Activated naive CD8-positive, alpha-beta T cell (primary cell): Measurements from ENCODE around the gene YAE1.

Experiments used
- H3K27ac Mint-ChIP-seq: one replicate; pipeline ENCODE4 v1.8.0; 2021; ENCODE audit warnings: mixed read lengths
- H3K27me3 Mint-ChIP-seq: one replicate; pipeline ENCODE4 v1.8.0; 2021; ENCODE audit warnings: mixed read lengths
- H3K36me3 Mint-ChIP-seq: one replicate; pipeline ENCODE4 v1.8.0; 2021; ENCODE audit warnings: mixed read lengths
- H3K4me1 Mint-ChIP-seq: one replicate; pipeline ENCODE4 v1.8.0; 2021; ENCODE audit warnings: low read depth, mixed read lengths
- H3K4me3 Mint-ChIP-seq: one replicate; pipeline ENCODE4 v1.8.0; 2021; ENCODE audit warnings: mild to moderate bottlenecking, mixed read lengths
- H3K9me3 Mint-ChIP-seq: one replicate; pipeline ENCODE4 v1.8.0; 2021; ENCODE audit warnings: low read depth, mixed read lengths

YAE1 gene

DNA sequence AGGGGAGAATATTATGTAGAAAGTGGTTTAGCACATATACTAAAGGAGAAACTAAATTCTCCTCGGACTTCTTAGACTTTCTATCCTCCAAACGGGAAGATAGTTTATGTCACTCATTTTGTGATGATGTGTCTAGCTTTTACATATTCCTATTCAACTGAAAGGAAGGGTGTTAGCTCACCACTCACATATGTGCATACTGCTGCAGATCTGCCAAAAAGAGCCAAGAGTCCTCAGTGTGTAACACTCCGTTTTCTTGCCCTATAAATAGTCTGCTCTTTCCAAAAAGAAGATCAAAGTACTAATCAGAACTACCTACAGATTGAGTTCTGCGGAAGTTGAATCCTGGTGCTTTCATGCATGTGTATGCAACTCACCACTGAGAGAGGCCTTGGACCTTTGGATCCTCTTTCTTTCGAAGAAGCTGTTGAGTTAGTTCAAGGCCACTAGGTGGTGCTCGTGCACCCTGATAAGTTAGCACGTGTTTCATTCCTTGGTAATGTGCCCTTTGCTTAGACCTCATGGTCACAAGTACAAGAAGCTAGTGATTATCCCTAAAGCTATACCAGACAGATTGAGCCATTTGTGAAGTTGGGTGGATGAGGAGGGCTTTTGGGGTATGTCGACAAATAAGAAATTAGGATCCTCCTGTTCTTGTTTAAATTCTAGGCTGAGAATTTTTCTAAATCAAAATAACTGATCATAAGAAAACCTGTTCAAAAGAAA, 14.1 kb downstream of the YAE1 start:
- Mint-ChIP-seq H3K9me3 (no peaks in the 10 kb centered on the region), H3K4me1 (peaks cover 10% of the 10 kb centered on the region), H3K27ac (peak overlapping the region; percentile 87), H3K4me3 (no peak overlapping the region), H3K36me3 (no peaks in the 10 kb centered on the region), H3K27me3 (no peaks in the 10 kb centered on the region)

DNA sequence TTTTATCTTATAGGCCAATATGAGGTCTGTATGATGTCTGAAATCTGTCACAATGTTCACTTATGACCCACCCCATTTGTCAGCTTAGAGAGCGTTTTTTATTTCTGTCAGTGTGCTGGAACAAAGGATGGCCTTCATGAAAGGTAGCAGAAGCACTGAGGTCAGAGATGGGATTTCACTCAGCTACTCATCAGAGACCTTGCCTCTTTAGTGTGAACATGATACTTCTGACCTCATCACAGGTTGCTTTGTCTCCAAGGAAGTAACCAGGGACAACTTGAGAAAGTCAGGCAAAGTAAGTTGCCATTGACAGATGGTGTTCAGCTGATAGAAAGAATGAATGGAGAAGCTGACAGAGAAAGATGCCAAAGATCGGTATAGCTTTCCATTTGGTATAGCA, 16.3 kb downstream of the YAE1 start:
- Mint-ChIP-seq H3K36me3 (no peaks in the 10 kb centered on the region), H3K4me1 (peaks cover 15% of the 10 kb centered on the region), H3K4me3 (no peak overlapping the region), H3K9me3 (no peaks in the 10 kb centered on the region), H3K27me3 (no peaks in the 10 kb centered on the region), H3K27ac (no peak overlapping the region)

DNA sequence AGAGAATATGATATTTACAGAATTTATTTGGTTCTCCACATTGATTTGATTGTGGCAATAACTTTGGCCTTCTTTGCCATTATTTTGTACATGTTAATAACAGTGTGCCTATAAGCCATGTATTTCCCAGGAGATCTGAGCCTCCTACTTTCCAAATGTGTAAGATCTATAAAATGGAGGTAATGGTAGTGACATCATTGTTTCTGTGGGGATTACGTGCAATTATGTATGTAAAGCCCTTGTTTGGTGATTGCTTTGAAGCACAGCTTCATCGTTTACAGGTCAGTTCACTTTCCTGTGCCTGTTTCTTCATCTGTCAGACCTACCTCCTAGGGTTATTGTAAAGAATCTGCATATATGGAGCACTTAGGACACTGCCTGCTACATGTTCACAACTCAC, 17.3 kb downstream of the YAE1 start:
- peaks cover 21% of the 10 kb centered on the region for H3K4me1 Mint-ChIP-seq
- H3K27ac Mint-ChIP-seq, result no peak overlapping the region
- H3K36me3 Mint-ChIP-seq, result no peaks in the 10 kb centered on the region
- H3K4me3 Mint-ChIP-seq, result no peak overlapping the region
- no peaks in the 10 kb centered on the region for H3K27me3 Mint-ChIP-seq
- H3K9me3 Mint-ChIP-seq, result no peaks in the 10 kb centered on the region

DNA sequence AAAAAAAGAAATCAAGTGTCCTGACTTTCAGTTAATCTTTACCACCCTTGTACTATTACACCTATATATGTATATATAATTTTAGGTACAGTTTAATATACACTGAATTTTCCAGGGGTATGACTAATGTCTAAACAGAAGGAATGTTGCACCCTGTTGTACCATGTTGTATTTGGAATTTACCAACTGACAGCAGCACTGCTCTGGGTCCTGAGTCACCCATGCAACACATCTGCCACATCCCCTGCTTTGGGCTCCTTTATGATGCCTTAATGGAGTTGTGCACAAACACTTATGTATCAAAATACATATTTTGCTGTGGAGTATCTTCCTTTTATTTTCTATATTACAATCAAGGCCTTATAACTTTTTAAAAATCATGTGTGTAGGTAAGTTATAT, 21.2 kb downstream of the YAE1 start:
- H3K27me3 Mint-ChIP-seq, result no peaks in the 10 kb centered on the region
- peaks cover 44% of the 10 kb centered on the region for H3K4me1 Mint-ChIP-seq
- no peak overlapping the region for H3K4me3 Mint-ChIP-seq

DNA sequence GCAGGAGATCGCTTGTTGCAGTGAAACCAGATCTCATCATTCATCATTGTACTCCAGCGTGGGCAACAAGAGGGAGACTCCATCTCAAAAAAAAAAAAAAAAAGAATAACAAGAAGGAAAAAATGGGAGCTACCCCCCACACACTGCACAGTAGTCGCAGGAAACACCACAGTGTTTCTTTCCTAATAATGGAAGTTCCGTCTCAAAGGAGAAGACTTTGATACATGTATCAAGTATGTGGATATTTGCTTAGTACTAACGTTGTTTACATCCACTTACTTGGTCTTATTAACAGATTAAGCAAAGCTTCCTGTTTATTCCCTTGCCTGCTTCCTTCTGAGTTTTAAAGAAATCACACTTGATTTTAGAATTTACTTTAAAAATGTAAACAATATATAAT, 22.2 kb downstream of the YAE1 start:
- Mint-ChIP-seq H3K36me3 (no peaks in the 10 kb centered on the region), H3K27me3 (no peaks in the 10 kb centered on the region), H3K27ac (peak overlapping the region; percentile 16), H3K4me1 (peaks cover 53% of the 10 kb centered on the region), H3K4me3 (no peak overlapping the region), H3K9me3 (no peaks in the 10 kb centered on the region)

More for the DNA sequence above, 21.2 kb downstream of the YAE1 start:
- Mint-ChIP-seq H3K27ac (peak overlapping the region; percentile 34), H3K9me3 (no peaks in the 10 kb centered on the region), H3K36me3 (no peaks in the 10 kb centered on the region)

DNA sequence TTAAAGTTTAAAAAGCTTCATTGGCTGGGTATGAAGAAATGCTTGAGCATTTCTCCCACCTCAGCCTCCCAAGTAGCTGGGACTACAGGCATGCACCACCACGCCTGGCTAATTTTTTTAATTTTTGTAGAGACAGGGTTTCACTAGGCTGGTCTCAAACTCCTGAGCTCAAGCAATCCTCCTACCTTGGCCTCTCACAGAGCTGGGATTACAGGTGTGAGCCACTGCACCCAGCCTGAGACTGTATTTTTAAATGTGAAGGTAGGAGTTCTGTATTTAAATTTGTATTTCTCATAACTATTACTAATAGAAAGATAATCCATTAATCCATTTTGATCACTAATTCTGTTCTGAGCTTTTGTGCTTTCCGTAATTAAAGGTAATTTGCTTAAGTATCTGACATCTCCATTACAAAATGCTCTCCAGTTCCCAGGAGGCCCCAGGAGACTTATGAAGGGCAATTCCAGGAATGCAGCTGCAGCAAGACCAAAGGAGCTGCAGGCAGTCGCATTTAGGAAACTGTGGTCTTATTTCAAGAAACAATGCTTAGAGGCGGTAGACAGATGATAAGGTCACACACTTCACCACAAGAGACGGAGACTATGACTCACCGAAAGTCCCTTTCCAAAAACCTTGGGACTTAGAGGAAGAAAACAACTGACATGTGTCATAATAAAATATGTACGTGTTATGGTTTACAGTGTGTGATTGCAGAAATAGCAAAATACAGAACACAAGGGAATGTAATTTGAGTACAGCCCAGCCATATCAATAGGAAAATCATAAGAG, 23.3 kb downstream of the YAE1 start:
- H3K36me3 Mint-ChIP-seq, result peaks cover 3% of the 10 kb centered on the region
- H3K9me3 Mint-ChIP-seq, result no peaks in the 10 kb centered on the region
- H3K27me3 Mint-ChIP-seq, result no peaks in the 10 kb centered on the region

DNA sequence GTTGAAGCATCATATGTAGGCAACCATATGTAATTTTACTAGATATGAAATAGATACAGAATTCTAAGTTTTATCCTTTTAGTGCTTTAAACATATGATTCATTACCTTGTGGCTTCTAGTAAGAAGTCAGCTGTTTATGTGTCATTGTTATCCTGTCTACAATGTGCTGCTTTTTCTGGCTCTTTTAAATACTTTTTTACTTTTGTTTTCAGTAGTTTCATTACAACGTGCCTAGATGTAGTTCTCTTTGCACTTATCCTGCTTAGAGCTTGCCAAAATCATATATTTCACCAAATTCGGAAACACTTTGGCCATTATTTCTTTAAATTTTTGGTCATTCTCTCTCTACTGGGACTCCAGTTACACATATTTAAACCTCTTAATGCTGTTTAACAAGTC, 26.4 kb downstream of the YAE1 start:
- H3K27ac Mint-ChIP-seq, result peak overlapping the region; percentile 87
- H3K27me3 Mint-ChIP-seq, result no peaks in the 10 kb centered on the region
- H3K9me3 Mint-ChIP-seq, result no peaks in the 10 kb centered on the region
- peaks cover 3% of the 10 kb centered on the region for H3K36me3 Mint-ChIP-seq
- H3K4me1 Mint-ChIP-seq, result peaks cover 56% of the 10 kb centered on the region
- peak overlapping the region; percentile 65 for H3K4me3 Mint-ChIP-seq

More for the DNA sequence above, 23.3 kb downstream of the YAE1 start:
- H3K4me3 Mint-ChIP-seq, result peak overlapping the region; percentile 79
- peak overlapping the region; percentile 93 for H3K27ac Mint-ChIP-seq
- H3K4me1 Mint-ChIP-seq, result peaks cover 62% of the 10 kb centered on the region

DNA sequence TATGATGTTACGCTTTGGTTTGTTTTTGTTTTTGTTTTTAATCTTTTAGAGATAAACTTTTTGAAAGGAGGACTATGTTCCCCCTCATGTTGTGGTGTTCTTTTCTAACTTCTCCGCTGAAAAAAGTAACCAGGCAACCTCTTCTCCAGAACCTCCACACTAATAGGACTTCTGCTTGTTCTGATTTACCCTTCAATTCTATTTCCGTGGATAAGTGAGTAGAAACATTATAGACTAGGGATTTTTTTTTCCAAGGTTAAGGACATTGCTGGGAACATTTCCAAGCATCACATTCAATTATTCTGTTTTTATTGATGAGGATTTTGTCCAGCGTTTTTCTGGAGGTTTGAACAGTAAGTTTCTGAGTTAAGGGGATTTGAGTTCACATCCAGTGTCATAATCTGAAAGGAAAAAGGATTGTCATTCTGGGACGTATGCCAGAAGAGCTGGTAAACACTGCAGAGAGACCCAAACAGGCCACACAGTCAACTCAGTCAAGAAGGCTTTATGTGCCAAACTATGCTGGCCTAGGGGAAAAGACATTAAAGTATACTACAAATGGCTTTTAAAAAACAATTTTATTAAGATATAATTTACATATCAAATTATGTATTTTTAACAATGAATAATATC, 28.9 kb downstream of the YAE1 start:
- H3K27ac Mint-ChIP-seq, result no peak overlapping the region
- H3K4me3 Mint-ChIP-seq, result no peak overlapping the region
- peaks cover 41% of the 10 kb centered on the region for H3K4me1 Mint-ChIP-seq
- H3K36me3 Mint-ChIP-seq, result peaks cover 3% of the 10 kb centered on the region
- no peaks in the 10 kb centered on the region for H3K27me3 Mint-ChIP-seq
- no peaks in the 10 kb centered on the region for H3K9me3 Mint-ChIP-seq

DNA sequence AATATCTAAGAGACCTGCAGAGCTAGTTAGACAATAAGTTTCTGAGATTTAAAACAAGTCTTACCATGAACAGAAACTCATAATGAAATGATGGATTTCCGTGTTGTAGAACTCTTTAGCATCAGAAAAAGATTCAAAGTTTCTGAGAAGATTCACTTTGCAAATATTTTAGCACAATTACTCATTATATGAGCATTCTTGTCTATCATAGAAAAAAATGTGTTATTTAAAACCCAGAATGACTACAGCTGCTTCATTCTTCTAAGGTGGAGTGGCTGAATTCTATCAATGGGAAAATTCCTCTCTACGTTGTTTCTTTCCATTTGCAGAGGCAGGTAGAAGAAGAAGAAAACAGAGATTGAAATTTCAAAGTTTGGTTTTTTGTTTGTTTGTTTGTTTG, 36.1 kb downstream of the YAE1 start:
- H3K36me3 Mint-ChIP-seq, result peaks cover 3% of the 10 kb centered on the region
- peaks cover 37% of the 10 kb centered on the region for H3K4me1 Mint-ChIP-seq
- no peaks in the 10 kb centered on the region for H3K27me3 Mint-ChIP-seq
- no peak overlapping the region for H3K27ac Mint-ChIP-seq
- H3K9me3 Mint-ChIP-seq, result peaks cover 5% of the 10 kb centered on the region
- H3K4me3 Mint-ChIP-seq, result no peak overlapping the region

DNA sequence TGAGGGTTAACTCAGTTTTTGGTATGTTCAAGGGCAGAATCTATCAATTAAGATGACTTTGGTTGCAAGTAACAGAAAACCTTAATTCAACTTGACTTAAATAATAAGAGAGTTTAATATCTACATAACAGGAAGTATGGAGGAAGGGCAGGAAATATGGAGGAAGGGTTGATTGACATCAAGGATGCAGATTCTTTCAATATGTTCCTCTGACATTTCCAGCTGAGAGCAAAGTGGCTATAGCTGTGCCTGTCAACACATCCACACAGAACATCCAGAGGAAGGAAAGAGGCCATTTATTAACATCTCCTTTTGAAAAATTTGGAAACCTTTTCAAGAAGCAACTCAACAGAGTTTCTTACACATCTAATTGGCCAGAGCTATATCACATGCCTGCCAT, 37.7 kb downstream of the YAE1 start:
- Mint-ChIP-seq H3K27me3 (no peaks in the 10 kb centered on the region), H3K4me3 (no peak overlapping the region), H3K4me1 (peaks cover 48% of the 10 kb centered on the region), H3K27ac (no peak overlapping the region), H3K36me3 (peaks cover 3% of the 10 kb centered on the region), H3K9me3 (peaks cover 5% of the 10 kb centered on the region)

DNA sequence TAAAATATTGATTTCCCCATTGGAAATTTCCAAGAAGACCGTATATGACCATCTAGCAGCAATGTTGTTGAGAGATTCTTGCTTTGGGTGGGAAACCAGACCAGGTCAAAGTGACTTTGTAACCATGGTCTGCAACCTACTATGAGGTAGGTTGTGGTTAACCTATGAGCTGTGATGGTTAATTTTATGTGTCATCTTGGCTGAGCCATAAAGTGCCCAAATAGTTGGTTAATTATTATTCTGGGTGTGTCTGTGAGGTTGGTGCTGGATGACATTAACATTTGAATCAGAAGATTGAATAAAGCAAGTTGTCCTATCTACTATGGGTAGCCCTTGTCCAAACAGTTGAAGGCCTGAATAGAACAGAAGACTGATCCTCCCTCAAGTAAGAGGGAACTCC, 38.9 kb downstream of the YAE1 start:
- Mint-ChIP-seq H3K27ac (peak overlapping the region; percentile 7), H3K9me3 (peaks cover 5% of the 10 kb centered on the region), H3K36me3 (peaks cover 6% of the 10 kb centered on the region), H3K4me1 (peaks cover 58% of the 10 kb centered on the region), H3K4me3 (no peak overlapping the region), H3K27me3 (no peaks in the 10 kb centered on the region)

DNA sequence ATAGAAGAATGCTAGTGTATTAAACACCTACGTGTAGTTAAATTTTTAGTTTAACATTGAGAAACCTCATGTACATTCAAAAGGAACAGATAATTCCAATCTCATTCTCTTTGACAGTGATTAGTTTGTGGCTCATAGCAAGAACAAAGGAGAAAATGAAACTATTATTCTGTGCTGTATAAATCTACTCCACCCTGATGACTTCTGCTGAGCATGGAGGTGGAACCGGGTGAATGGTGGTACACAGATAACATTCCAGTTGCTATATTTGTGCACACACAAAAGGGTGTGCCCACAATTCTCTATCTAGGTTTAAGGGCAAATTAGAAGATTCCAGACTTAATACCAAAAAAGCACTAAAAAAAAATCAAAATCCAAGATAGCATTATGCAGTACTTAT, 40.1 kb downstream of the YAE1 start:
- H3K4me3 Mint-ChIP-seq, result no peak overlapping the region
- peaks cover 6% of the 10 kb centered on the region for H3K36me3 Mint-ChIP-seq
- H3K4me1 Mint-ChIP-seq, result peaks cover 59% of the 10 kb centered on the region
- H3K27ac Mint-ChIP-seq, result no peak overlapping the region
- peaks cover 5% of the 10 kb centered on the region for H3K9me3 Mint-ChIP-seq
- H3K27me3 Mint-ChIP-seq, result no peaks in the 10 kb centered on the region

DNA sequence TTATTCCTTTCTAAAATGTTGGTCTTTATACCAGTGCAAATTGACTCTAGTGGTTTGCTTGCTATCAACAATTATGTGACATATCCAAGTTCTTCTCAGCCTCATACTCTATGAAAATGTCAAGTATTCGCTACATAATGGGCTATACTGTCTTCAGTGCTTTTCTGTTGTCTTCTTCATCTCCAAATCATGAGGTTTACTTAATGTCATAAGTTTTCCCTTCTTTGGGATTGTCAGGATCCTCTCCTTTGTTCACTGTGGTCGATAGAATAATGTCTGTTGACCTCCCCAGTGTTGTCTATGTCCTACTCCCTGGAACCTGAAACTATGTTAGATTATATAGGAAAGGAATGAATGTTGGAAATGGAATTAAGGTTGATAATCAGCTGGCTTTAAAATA, 40.7 kb downstream of the YAE1 start:
- Mint-ChIP-seq H3K36me3 (peaks cover 6% of the 10 kb centered on the region), H3K27ac (no peak overlapping the region), H3K27me3 (no peaks in the 10 kb centered on the region), H3K4me3 (no peak overlapping the region), H3K9me3 (peaks cover 5% of the 10 kb centered on the region), H3K4me1 (peaks cover 59% of the 10 kb centered on the region)

DNA sequence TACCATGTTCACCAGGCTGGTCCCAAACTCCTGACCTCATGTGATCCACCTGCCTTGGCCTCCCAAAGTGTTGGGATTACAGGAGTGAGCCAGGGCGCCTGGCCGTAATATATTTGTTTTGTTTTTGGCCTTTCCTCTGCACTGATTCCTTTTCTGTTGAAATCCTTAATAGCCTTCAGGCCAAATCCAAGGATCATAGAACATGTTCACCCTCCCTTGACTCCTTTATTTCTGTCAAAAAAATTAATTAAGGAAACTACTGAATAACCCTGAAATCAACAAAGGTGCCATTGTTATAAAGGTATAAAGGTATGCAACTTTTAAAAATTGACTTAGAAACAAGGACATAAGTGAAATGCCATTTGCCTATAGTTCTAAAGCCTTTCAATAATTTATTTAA, 41.7 kb downstream of the YAE1 start:
- Mint-ChIP-seq H3K27me3 (peaks cover 2% of the 10 kb centered on the region), H3K27ac (no peak overlapping the region), H3K4me3 (no peak overlapping the region), H3K9me3 (peaks cover 5% of the 10 kb centered on the region), H3K36me3 (peaks cover 6% of the 10 kb centered on the region), H3K4me1 (peaks cover 59% of the 10 kb centered on the region)

DNA sequence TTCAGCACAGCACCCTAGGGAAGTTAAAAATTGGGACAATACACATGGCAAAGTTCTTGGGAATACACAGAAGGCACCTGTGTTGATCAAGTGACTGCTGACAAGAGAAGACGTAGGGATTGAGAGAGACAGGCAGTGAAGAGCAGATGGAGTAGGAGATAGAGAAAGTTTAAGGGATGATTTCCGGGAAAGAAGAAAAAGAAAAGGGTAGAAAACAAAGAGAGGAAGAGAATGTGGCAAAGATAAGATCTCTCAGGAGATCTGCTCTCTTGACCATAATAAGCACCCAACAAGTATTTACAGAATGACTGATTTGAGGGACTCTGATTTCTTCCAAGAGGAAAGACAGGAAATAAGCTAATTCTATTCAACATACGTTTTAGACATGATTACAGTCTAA, 42.1 kb downstream of the YAE1 start:
- Mint-ChIP-seq H3K27me3 (peaks cover 2% of the 10 kb centered on the region), H3K4me3 (no peak overlapping the region)

More for the DNA sequence above, 42.1 kb downstream of the YAE1 start:
- H3K9me3 Mint-ChIP-seq, result peaks cover 5% of the 10 kb centered on the region
- H3K4me1 Mint-ChIP-seq, result peaks cover 59% of the 10 kb centered on the region
- peaks cover 6% of the 10 kb centered on the region for H3K36me3 Mint-ChIP-seq
- H3K27ac Mint-ChIP-seq, result no peak overlapping the region
